ENCODE results near the gene BARX1.

The BARX1 gene

DNA sequence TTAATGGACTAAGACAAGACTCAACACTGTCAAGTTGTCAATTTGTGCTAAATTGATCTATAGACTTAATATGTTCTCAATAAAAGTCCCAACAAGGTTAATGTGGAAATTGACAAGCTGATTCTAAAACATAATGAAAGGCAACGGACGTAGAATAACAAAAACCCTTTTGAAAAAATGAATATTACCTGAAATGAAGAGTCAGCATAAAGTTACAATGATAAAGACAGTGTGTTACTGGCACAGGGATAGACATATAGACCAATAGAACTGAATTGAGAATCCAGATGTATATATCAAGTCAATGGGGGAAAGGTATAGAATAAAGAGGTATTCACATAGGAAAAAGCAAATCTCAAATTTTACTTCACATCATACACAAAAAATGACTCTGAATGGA, 37.7 kb upstream of the BARX1 start:
- Histone ChIP-seq H3F3A (ENCODE audit: insufficient read depth, low read length) (no peaks in the 10 kb centered on the region), H3K27me3 (ENCODE audit: insufficient read depth, low read length) (no peaks in the 10 kb centered on the region), H3K9me3 (ENCODE audit: low read length) (no peaks in the 10 kb centered on the region; the same call in 1 of the 2 replicates), H3K4me1 (ENCODE audit: insufficient read depth, low read length, severe bottlenecking) (no peaks in the 10 kb centered on the region), H3K4me3 (ENCODE audit: low read depth, low read length, poor library complexity, severe bottlenecking) (no peak overlapping the region), H4K20me1 (ENCODE audit: insufficient read depth, low read length) (no peaks in the 10 kb centered on the region), H3K9ac (ENCODE audit: low read length) (no peak overlapping the region), H3K79me2 (ENCODE audit: insufficient read depth, low read length) (no peaks in the 10 kb centered on the region), H3K4me2 (ENCODE audit: low read length) (no peak overlapping the region), H3K9me2 (ENCODE audit: low read depth, low read length) (no peaks in the 10 kb centered on the region), H3K36me3 (ENCODE audit: insufficient read depth, low read length) (no peaks in the 10 kb centered on the region), H2AFZ (ENCODE audit: low read length) (no peak overlapping the region), H3K27ac (ENCODE audit: low read depth, low read length, poor library complexity, severe bottlenecking) (no peak overlapping the region)
- TF ChIP-seq, protein P1, sequence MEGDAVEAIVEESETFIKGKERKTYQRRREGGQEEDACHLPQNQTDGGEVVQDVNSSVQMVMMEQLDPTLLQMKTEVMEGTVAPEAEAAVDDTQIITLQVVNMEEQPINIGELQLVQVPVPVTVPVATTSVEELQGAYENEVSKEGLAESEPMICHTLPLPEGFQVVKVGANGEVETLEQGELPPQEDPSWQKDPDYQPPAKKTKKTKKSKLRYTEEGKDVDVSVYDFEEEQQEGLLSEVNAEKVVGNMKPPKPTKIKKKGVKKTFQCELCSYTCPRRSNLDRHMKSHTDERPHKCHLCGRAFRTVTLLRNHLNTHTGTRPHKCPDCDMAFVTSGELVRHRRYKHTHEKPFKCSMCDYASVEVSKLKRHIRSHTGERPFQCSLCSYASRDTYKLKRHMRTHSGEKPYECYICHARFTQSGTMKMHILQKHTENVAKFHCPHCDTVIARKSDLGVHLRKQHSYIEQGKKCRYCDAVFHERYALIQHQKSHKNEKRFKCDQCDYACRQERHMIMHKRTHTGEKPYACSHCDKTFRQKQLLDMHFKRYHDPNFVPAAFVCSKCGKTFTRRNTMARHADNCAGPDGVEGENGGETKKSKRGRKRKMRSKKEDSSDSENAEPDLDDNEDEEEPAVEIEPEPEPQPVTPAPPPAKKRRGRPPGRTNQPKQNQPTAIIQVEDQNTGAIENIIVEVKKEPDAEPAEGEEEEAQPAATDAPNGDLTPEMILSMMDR (IDR thresholded peaks at IDR 0.05; ENCODE audit: low read length) = no peak
- no peak for TF ChIP-seq EZH2 (IDR thresholded peaks at IDR 0.05; ENCODE audit: borderline replicate concordance, low read length)

DNA sequence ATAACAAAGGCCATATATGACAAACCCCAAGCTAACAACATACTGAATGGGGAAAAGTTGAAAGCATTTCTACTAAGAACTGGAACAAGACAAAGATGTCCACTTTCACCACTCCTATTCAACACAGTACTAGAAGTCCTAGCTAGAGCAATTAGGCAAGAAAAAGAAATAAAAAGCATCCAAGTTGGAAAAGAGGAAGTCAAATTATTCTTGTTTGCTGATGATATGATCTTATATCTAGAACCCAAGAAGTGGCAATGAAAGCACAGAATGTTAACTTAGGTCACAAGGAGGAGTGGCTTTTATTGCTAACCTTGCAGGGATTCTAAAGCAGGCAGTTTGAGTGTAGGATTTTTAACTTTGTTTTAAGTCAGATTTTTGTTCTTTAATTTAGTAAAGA, 35.3 kb upstream of the BARX1 start:
- no peaks in the 10 kb centered on the region for H3K9me2 ChIP-seq (ENCODE audit: low read depth, low read length)

DNA sequence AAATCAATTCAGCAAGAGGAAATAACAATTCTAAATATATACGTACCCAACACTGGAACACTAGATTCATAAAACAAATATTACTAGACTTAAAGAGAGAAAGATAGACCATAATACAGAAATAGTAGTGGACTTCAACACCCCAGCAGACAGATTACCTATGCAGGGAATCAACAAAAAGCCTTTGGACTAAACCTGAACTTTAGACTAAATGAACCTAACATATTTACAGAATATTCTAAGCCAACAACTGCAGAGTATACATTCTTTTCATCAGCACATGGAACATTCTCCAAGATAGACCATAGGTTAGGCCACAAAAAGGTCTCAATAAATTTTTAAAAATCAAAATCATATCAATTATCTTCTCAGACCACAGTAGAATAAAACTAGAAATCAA, 32.9 kb upstream of the BARX1 start:
- Histone ChIP-seq H4K20me1 (ENCODE audit: insufficient read depth, low read length) (no peaks in the 10 kb centered on the region), H3K9ac (ENCODE audit: low read length) (no peak overlapping the region), H3K4me1 (ENCODE audit: insufficient read depth, low read length, severe bottlenecking) (no peaks in the 10 kb centered on the region), H3K27ac (ENCODE audit: low read depth, low read length, poor library complexity, severe bottlenecking) (no peak overlapping the region), H3K27me3 (ENCODE audit: insufficient read depth, low read length) (no peaks in the 10 kb centered on the region), H3K9me3 (ENCODE audit: low read length) (no peaks in the 10 kb centered on the region; the same call in 1 of the 2 replicates), H3F3A (ENCODE audit: insufficient read depth, low read length) (no peaks in the 10 kb centered on the region), H2AFZ (ENCODE audit: low read length) (no peak overlapping the region), H3K4me3 (ENCODE audit: low read depth, low read length, poor library complexity, severe bottlenecking) (no peak overlapping the region), H3K4me2 (ENCODE audit: low read length) (no peak overlapping the region), H3K36me3 (ENCODE audit: insufficient read depth, low read length) (no peaks in the 10 kb centered on the region), H3K9me2 (ENCODE audit: low read depth, low read length) (no peaks in the 10 kb centered on the region), H3K79me2 (ENCODE audit: insufficient read depth, low read length) (no peaks in the 10 kb centered on the region)
- TF ChIP-seq, protein P1 (IDR thresholded peaks at IDR 0.05; ENCODE audit: low read length) = no peak
- no peak for TF ChIP-seq EZH2 (IDR thresholded peaks at IDR 0.05; ENCODE audit: borderline replicate concordance, low read length)

More for the DNA sequence above, 35.3 kb upstream of the BARX1 start:
- Histone ChIP-seq H3K36me3 (ENCODE audit: insufficient read depth, low read length) (no peaks in the 10 kb centered on the region), H3K4me2 (ENCODE audit: low read length) (no peak overlapping the region), H3K4me3 (ENCODE audit: low read depth, low read length, poor library complexity, severe bottlenecking) (no peak overlapping the region), H3F3A (ENCODE audit: insufficient read depth, low read length) (no peaks in the 10 kb centered on the region), H3K9me3 (ENCODE audit: low read length) (no peaks in the 10 kb centered on the region; the same call in 1 of the 2 replicates), H3K27ac (ENCODE audit: low read depth, low read length, poor library complexity, severe bottlenecking) (no peak overlapping the region), H3K4me1 (ENCODE audit: insufficient read depth, low read length, severe bottlenecking) (no peaks in the 10 kb centered on the region), H4K20me1 (ENCODE audit: insufficient read depth, low read length) (no peaks in the 10 kb centered on the region), H3K27me3 (ENCODE audit: insufficient read depth, low read length) (no peaks in the 10 kb centered on the region), H2AFZ (ENCODE audit: low read length) (no peak overlapping the region), H3K9ac (ENCODE audit: low read length) (no peak overlapping the region), H3K79me2 (ENCODE audit: insufficient read depth, low read length) (no peaks in the 10 kb centered on the region)
- TF ChIP-seq EZH2 (IDR thresholded peaks at IDR 0.05; ENCODE audit: borderline replicate concordance, low read length) = no peak
- TF ChIP-seq, protein P1 (IDR thresholded peaks at IDR 0.05; ENCODE audit: low read length) = no peak
